D721Med (cell line): ENCODE data around the gene LYPD6B.

ENCODE experiments used
- DNase-seq: peaks from one replicate; pipeline ENCODE4 v3.0.0; 2011; ENCODE audit warnings: low spot score; ENCODE audit not compliant: insufficient read length
- FAIRE-seq: peaks from 2 replicates; lab custom pipeline; 2011; peaks lifted over from hg19 to GRCh38; lab: Jason Lieb, UNC
- TF ChIP-seq, protein P1 (sequence below): IDR thresholded peaks from 2 replicates; pipeline ENCODE4 v1.5.1; 2012; ENCODE audit warnings: mild to moderate bottlenecking, control low read depth; ENCODE audit not compliant: insufficient read depth; ENCODE audit errors: missing control alignments

Gene LYPD6B

DNA sequence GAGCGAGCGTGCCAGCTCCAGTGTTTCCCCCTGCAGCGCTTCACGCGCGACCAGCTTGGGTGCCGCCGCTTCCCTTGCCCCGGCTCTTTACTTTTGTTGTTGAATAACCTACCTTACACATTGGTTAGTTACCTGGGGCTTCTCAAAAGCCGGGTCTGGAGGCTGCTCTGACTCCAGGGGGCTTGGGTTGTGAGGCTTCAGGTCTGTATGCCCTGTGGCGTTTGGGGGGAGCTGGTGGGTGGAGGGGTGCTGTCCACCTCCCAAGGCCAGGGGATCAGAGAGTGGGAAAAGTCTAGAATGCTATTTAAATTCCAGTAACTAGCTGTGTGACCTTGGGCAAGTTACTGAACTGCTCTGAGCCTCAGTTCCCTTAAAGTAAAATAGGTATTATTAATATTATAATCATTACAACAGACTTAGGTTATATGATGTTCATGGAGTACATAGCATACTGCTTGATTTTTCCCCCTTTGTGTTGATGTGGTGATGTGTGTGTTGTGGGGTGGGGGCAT, 770 bp downstream of the LYPD6B start:
- FAIRE-seq (no peak), DNase-seq (no peak)
- TF ChIP-seq, protein P1, sequence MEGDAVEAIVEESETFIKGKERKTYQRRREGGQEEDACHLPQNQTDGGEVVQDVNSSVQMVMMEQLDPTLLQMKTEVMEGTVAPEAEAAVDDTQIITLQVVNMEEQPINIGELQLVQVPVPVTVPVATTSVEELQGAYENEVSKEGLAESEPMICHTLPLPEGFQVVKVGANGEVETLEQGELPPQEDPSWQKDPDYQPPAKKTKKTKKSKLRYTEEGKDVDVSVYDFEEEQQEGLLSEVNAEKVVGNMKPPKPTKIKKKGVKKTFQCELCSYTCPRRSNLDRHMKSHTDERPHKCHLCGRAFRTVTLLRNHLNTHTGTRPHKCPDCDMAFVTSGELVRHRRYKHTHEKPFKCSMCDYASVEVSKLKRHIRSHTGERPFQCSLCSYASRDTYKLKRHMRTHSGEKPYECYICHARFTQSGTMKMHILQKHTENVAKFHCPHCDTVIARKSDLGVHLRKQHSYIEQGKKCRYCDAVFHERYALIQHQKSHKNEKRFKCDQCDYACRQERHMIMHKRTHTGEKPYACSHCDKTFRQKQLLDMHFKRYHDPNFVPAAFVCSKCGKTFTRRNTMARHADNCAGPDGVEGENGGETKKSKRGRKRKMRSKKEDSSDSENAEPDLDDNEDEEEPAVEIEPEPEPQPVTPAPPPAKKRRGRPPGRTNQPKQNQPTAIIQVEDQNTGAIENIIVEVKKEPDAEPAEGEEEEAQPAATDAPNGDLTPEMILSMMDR, result no peak

DNA sequence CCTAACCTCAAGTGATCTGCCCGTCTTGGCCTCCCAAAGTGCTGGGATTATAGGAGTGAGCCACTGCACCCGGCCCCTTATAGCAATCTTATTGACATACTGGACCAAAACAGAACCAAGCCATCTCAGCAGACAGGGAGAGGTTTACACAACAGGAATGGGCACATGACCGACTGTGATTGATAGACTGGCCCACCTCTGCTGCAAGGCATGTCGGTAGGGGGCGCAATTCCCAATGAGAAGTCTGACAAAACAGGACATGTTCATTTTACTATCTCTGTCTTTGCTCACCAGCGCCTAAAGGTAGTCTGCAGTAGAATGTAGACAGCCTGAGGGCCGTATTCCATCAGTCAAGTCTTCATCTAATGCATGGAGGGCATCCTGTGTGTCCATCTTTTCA, 2.0 kb downstream of the LYPD6B start:
- TF ChIP-seq, protein P1, result peak; percentile 45
- FAIRE-seq, result no peak
- no peak for DNase-seq

GRCh38 chr2:149041482-149041881, 3.0 kb downstream of the LYPD6B start:
- TF ChIP-seq, protein P1, result no peak
- no peak for FAIRE-seq
- DNase-seq, result no peak

DNA sequence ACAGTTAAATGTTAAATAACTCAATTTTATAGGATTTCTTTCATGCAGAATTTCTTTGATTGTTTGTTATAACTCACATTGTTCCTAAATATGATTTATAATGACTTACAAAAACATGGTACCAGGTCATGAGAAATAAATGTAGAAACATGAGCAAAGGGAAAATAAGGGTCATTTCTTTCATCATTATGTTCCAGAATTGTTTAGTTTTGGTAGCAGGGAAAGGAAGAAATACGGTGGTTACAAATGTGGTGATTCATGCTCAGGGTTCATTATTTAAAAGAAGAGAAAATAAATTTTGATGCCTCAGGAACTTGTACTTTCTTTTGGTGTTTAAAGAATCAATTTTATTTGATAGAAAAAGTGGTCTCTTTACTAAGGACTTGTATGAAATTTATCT, 4.4 kb downstream of the LYPD6B start:
- TF ChIP-seq, protein P1, result no peak
- DNase-seq (no peak), FAIRE-seq (no peak)

- TF ChIP-seq, protein P1, result no peak
- DNase-seq (no peak), FAIRE-seq (no peak)
Observed at GRCh38 chr2:149044500-149044899, 6.0 kb downstream of the LYPD6B start.

GRCh38 chr2:149047118-149047517, 8.6 kb downstream of the LYPD6B start:
- DNase-seq, result no peak
- FAIRE-seq, result no peak
- TF ChIP-seq, protein P1, result no peak

GRCh38 chr2:149049142-149049541, 10.6 kb downstream of the LYPD6B start:
- TF ChIP-seq, protein P1, result no peak
- FAIRE-seq, result no peak

More at GRCh38 chr2:149049142-149049541, 10.6 kb downstream of the LYPD6B start:
- DNase-seq, result no peak
